HFF-Myc (cell line): ENCODE data around the gene SHTN1.

Source experiments
- DNase-seq: peaks from one replicate; pipeline ENCODE4 v3.0.0-alpha.2; 2011; ENCODE audit warnings: low read depth; ENCODE audit errors: extremely low read depth
- H3K4me3 ChIP-seq: replicated peaks from 2 replicates; pipeline ENCODE4 v1.5.1; 2011; ENCODE audit warnings: low read depth, mild to moderate bottlenecking, control low read depth, low read length
- CTCF ChIP-seq: IDR thresholded peaks from 2 replicates; pipeline ENCODE4 v1.5.1; 2012; ENCODE audit warnings: mild to moderate bottlenecking, low read depth, low read length, control low read depth; ENCODE audit errors: missing control alignments

The SHTN1 gene

GRCh38 chr10:117005026-117005526 is at the start of gene SHTN1:
SHTN1 (minus strand) TSS chr10:117005187; CDS start chr10:117005079, 108 bp downstream.
- no peak for DNase-seq
- TF ChIP-seq CTCF = no peak
- peak within 1 kb of the TSS; percentile 73 for H3K4me3 ChIP-seq

- DNase-seq = no peak
- no peak for TF ChIP-seq CTCF
These were observed 48.5 kb upstream of the SHTN1 start for GRCh38 chr10:117053482-117053881.

GRCh38 chr10:117047947-117048346 is 43.0 kb upstream of the SHTN1 start:
- no peak for DNase-seq
- no peak for TF ChIP-seq CTCF
- H3K4me3 ChIP-seq = no peak overlapping the region

More at GRCh38 chr10:117053482-117053881, 48.5 kb upstream of the SHTN1 start:
- H3K4me3 ChIP-seq = no peak overlapping the region

- no peak for TF ChIP-seq CTCF
These were observed 11.3 kb upstream of the SHTN1 start for GRCh38 chr10:117016266-117016665.

GRCh38 chr10:117014835-117015234 is 9.8 kb upstream of the SHTN1 start:
- TF ChIP-seq CTCF = no peak
- no peak for DNase-seq
- H3K4me3 ChIP-seq = no peak overlapping the region

More at GRCh38 chr10:117016266-117016665, 11.3 kb upstream of the SHTN1 start:
- no peak for DNase-seq
- no peak overlapping the region for H3K4me3 ChIP-seq

GRCh38 chr10:117007080-117007479 is 2.1 kb upstream of the SHTN1 start:
- H3K4me3 ChIP-seq = no peak overlapping the region
- peak; percentile 43 for DNase-seq
- no peak for TF ChIP-seq CTCF

- no peak for DNase-seq
- H3K4me3 ChIP-seq = peak overlapping the region; percentile 73
- no peak for TF ChIP-seq CTCF
These were observed 604 bp upstream of the SHTN1 start for GRCh38 chr10:117005527-117006055.
